DOHH2 (cell line): ENCODE results near the gene C8G.
A peak's percentile ranks its signal among the peaks of the same experiment; 100 is the strongest.

Experiments used
- H3F3A ChIP-seq: fragments of 200-600 bp; sonication (generic), shearing (Covaris generic); 2 replicates; pipeline ENCODE4 v1.6.0; 2016; ENCODE audit warnings: antibody characterized with exemption, mild to moderate bottlenecking; ENCODE audit not compliant: control insufficient read depth, insufficient read depth
- H3K27ac ChIP-seq: fragments of 200-600 bp; sonication (generic); 2 replicates; pipeline ENCODE4 v1.5.1; 2014; ENCODE audit warnings: low read depth, mild to moderate bottlenecking, low read length, moderate library complexity
- H3K27me3 ChIP-seq: fragments of 200-600 bp; sonication (generic); 2 replicates; pipeline ENCODE4 v1.6.1; 2014; ENCODE audit warnings: mild to moderate bottlenecking, low read length, mixed read lengths; ENCODE audit not compliant: control insufficient read depth
- H3K36me3 ChIP-seq: fragments of 200-600 bp; sonication (generic); 2 replicates; pipeline ENCODE4 v1.6.1; 2014; ENCODE audit warnings: mild to moderate bottlenecking, low read length, moderate library complexity, mixed read lengths; ENCODE audit not compliant: control insufficient read depth
- H3K4me1 ChIP-seq: fragments of 200-600 bp; sonication (generic); 2 replicates; pipeline ENCODE4 v1.6.1; 2014; ENCODE audit warnings: mild to moderate bottlenecking, low read length, mixed read lengths; ENCODE audit not compliant: control insufficient read depth
- H3K4me2 ChIP-seq: fragments of 200-600 bp; sonication (generic); 2 replicates; pipeline ENCODE4 v1.6.0; 2014; ENCODE audit warnings: mild to moderate bottlenecking, low read length, moderate library complexity
- H3K4me3 ChIP-seq: fragments of 200-600 bp; sonication (generic); 2 replicates; pipeline ENCODE4 v1.5.1; 2014; ENCODE audit warnings: mild to moderate bottlenecking, low read length, mixed read lengths
- H3K79me2 ChIP-seq: fragments of 200-600 bp; sonication (generic); 2 replicates; pipeline ENCODE4 v1.6.1; 2014; ENCODE audit warnings: mild to moderate bottlenecking, low read length, mixed read lengths; ENCODE audit not compliant: control insufficient read depth
- H3K9me2 ChIP-seq: fragments of 200-600 bp; sonication (generic); replicated peaks from 2 replicates; pipeline ENCODE4 v1.6.1; 2014; ENCODE audit warnings: mild to moderate bottlenecking, low read length, mixed read lengths; ENCODE audit not compliant: control insufficient read depth
- H3K9me3 ChIP-seq: fragments of 200-600 bp; sonication (generic); 2 replicates; pipeline ENCODE4 v1.6.1; 2014; ENCODE audit warnings: antibody characterized with exemption, low read length, mixed read lengths; ENCODE audit not compliant: control insufficient read depth, insufficient read depth
- H4K20me1 ChIP-seq: fragments of 200-600 bp; sonication (generic); 2 replicates; pipeline ENCODE4 v1.6.0; 2014; ENCODE audit warnings: low read depth, mild to moderate bottlenecking, antibody characterized with exemption, low read length, moderate library complexity; ENCODE audit not compliant: control insufficient read depth, insufficient read depth
- CTCF ChIP-seq: fragments of 200-600 bp; sonication (generic); IDR thresholded peaks from one replicate; pipeline ENCODE4 v1.5.1; 2014; ENCODE audit warnings: antibody characterized with exemption, mild to moderate bottlenecking, low read depth, low read length; ENCODE audit not compliant: poor library complexity, severe bottlenecking
- EZH2phosphoT487 ChIP-seq: fragments of 200-600 bp; sonication (generic); IDR thresholded peaks from 2 replicates; pipeline ENCODE4 v1.6.1; 2017; ENCODE audit warnings: borderline replicate concordance, mild to moderate bottlenecking, antibody characterized with exemption, low read length, moderate library complexity, mixed read lengths

Gene C8G

GRCh38 chr9:136943291-136944211 is 1.5 kb upstream of the C8G start:
- Histone ChIP-seq H4K20me1 (0 out of 2 replicates have a peak, but pooled peaks cover 3% of the 10 kb centered on the region), H3K4me3 (peak overlapping the region; percentile 84), H3K36me3 (peaks cover 33% of the 10 kb centered on the region), H3K4me1 (peaks cover 9% of the 10 kb centered on the region), H3K9me3 (no peaks in the 10 kb centered on the region), H3K27ac (peak overlapping the region; percentile 18; the same call in 1 of the 2 replicates), H3F3A (0 out of 2 replicates have a peak, but pooled peaks cover 3% of the 10 kb centered on the region), H3K27me3 (no peaks in the 10 kb centered on the region), H3K79me2 (peaks cover 26% of the 10 kb centered on the region), H3K4me2 (peak overlapping the region; percentile 77), H3K9me2 (no peaks in the 10 kb centered on the region)
- no peak for TF ChIP-seq EZH2phosphoT487

GRCh38 chr9:136944212-136944518 is 878 bp upstream of the C8G start:
- Histone ChIP-seq H3K36me3 (peaks cover 33% of the 10 kb centered on the region), H3F3A (no peaks in the 10 kb centered on the region; the same call in 1 of the 2 replicates), H3K9me3 (no peaks in the 10 kb centered on the region), H3K27me3 (no peaks in the 10 kb centered on the region), H4K20me1 (0 out of 2 replicates have a peak, but pooled peaks cover 3% of the 10 kb centered on the region), H3K79me2 (peaks cover 26% of the 10 kb centered on the region), H3K9me2 (no peaks in the 10 kb centered on the region), H3K27ac (peak overlapping the region; percentile 18; the same call in 1 of the 2 replicates), H3K4me3 (peak overlapping the region; percentile 84), H3K4me2 (peak overlapping the region; percentile 77), H3K4me1 (peaks cover 12% of the 10 kb centered on the region)
- TF ChIP-seq CTCF (no peak), EZH2phosphoT487 (no peak)

- Histone ChIP-seq H3K9me3 (no peaks in the 10 kb centered on the region), H3K36me3 (peaks cover 24% of the 10 kb centered on the region), H3K4me1 (peaks cover 21% of the 10 kb centered on the region), H3K9me2 (no peaks in the 10 kb centered on the region), H3K79me2 (peaks cover 26% of the 10 kb centered on the region), H3K27me3 (no peaks in the 10 kb centered on the region), H4K20me1 (0 out of 2 replicates have a peak, but pooled peaks cover 3% of the 10 kb centered on the region), H3K4me3 (no peak overlapping the region), H3F3A (no peaks in the 10 kb centered on the region; the same call in 1 of the 2 replicates), H3K27ac (no peak overlapping the region), H3K4me2 (no peak overlapping the region)
- TF ChIP-seq EZH2phosphoT487 (no peak), CTCF (no peak)
These were observed 537 bp downstream of the C8G start for GRCh38 chr9:136945333-136946227.
